GM23248 (cell line): ENCODE results near the gene STK40. TPM values are rescaled to one million over a fixed set of nuclear protein-coding genes. Genes with fewer than 3 reads are reported as not detected.
A peak's percentile ranks its signal among the peaks of the same experiment; 100 is the strongest.

Source experiments
- DNase-seq: peaks from one replicate; pipeline ENCODE4 v3.0.0-alpha.2; 2015
- H2AFZ ChIP-seq: fragments of 200-600 bp; sonication (generic); 2 replicates; pipeline ENCODE4 v1.6.1; 2016; ENCODE audit warnings: antibody characterized with exemption
- H3F3A ChIP-seq: fragments of 200-600 bp; sonication (generic); 2 replicates; pipeline ENCODE4 v1.6.1; 2016; ENCODE audit warnings: mild to moderate bottlenecking, antibody characterized with exemption, mixed run types; ENCODE audit not compliant: insufficient read depth
- H3K27ac ChIP-seq: fragments of 200-600 bp; sonication (generic); 2 replicates; pipeline ENCODE4 v1.5.1; 2016; ENCODE audit warnings: mild to moderate bottlenecking
- H3K27me3 ChIP-seq: fragments of 200-600 bp; sonication (generic); replicated peaks from 2 replicates; pipeline ENCODE4 v1.6.1; 2016; ENCODE audit warnings: mild to moderate bottlenecking; ENCODE audit not compliant: insufficient read depth
- H3K36me3 ChIP-seq: fragments of 200-600 bp; sonication (generic); 2 replicates; pipeline ENCODE4 v1.6.1; 2016; ENCODE audit warnings: low read depth, mild to moderate bottlenecking
- H3K4me1 ChIP-seq: fragments of 200-600 bp; sonication (generic); 2 replicates; pipeline ENCODE4 v1.6.1; 2016; ENCODE audit warnings: mild to moderate bottlenecking; ENCODE audit not compliant: insufficient read depth
- H3K4me2 ChIP-seq: fragments of 200-600 bp; sonication (generic); one replicate; pipeline ENCODE4 v1.6.1; 2016; ENCODE audit warnings: mild to moderate bottlenecking; ENCODE audit not compliant: unreplicated experiment
- H3K4me3 ChIP-seq: fragments of 200-600 bp; sonication (generic); 2 replicates; pipeline ENCODE4 v1.5.1; 2016; ENCODE audit warnings: mild to moderate bottlenecking
- H3K79me2 ChIP-seq: fragments of 200-600 bp; sonication (generic); 2 replicates; pipeline ENCODE4 v1.6.1; 2016; ENCODE audit warnings: mild to moderate bottlenecking; ENCODE audit not compliant: insufficient read depth
- H3K9ac ChIP-seq: fragments of 200-600 bp; sonication (generic); 2 replicates; pipeline ENCODE4 v1.6.1; 2016; ENCODE audit warnings: mild to moderate bottlenecking
- H3K9me2 ChIP-seq: fragments of 200-600 bp; sonication (generic); 2 replicates; pipeline ENCODE4 v1.6.1; 2016; ENCODE audit warnings: mixed run types, mild to moderate bottlenecking, moderate library complexity; ENCODE audit not compliant: insufficient read depth
- H3K9me3 ChIP-seq: fragments of 200-600 bp; sonication (generic); one replicate; pipeline ENCODE4 v1.6.1; 2017; ENCODE audit warnings: low read depth
- H4K20me1 ChIP-seq: fragments of 200-600 bp; sonication (generic); 2 replicates; pipeline ENCODE4 v1.6.0; 2016; ENCODE audit not compliant: insufficient read depth
- EZH2 ChIP-seq: fragments of 200-600 bp; sonication (generic); IDR thresholded peaks from 2 replicates; pipeline ENCODE4 v1.6.1; 2018; ENCODE audit warnings: antibody characterized with exemption, mild to moderate bottlenecking; ENCODE audit not compliant: insufficient read depth, poor library complexity, severe bottlenecking
- EZH2phosphoT487 ChIP-seq: fragments of 200-600 bp; sonication (generic); IDR thresholded peaks from 2 replicates; pipeline ENCODE4 v1.6.1; 2018; ENCODE audit warnings: antibody characterized with exemption, moderate library complexity, mild to moderate bottlenecking, low read depth; ENCODE audit not compliant: insufficient read depth
- WGBS, 2 experiments: methylation state at CpG; one replicate each; pipeline ENCODE4 v1.1.6; 2015 to 2017; ENCODE audit warnings: low lambda C conversion rate in 2 of 2, low coverage in 1 of 2; ENCODE audit errors: missing lambda C conversion rate in 2 of 2; 5-methylcytosine and 5-hydroxymethylcytosine counted together
- in situ Hi-C: fragments of 300-500 bp; cut with MboI; formaldehyde crosslinking; loops from 2 replicates; pipeline ENCODE4 v1.15.0; 2020
- polyA plus RNA-seq: library from polyadenylated mRNA; unstranded; fragments of >200 nt; fragmentation: Nextera tagmentation; extraction: Ambion mirVana; gene quantifications from 2 replicates; pipeline ENCODE4 v1.2.1, GENCODE V29; 2016
- total RNA-seq: library from RNA; depleted of rRNA; stranded (reverse); fragments of >200 nt; shearing (Covaris generic); gene quantifications from 2 replicates; pipeline ENCODE4 v1.2.3, GENCODE V29; 2014

Gene STK40
- total and polyA plus RNA-seq, 2 experiments from 2014 or later = 11.1 to 16.2 TPM

DNA sequence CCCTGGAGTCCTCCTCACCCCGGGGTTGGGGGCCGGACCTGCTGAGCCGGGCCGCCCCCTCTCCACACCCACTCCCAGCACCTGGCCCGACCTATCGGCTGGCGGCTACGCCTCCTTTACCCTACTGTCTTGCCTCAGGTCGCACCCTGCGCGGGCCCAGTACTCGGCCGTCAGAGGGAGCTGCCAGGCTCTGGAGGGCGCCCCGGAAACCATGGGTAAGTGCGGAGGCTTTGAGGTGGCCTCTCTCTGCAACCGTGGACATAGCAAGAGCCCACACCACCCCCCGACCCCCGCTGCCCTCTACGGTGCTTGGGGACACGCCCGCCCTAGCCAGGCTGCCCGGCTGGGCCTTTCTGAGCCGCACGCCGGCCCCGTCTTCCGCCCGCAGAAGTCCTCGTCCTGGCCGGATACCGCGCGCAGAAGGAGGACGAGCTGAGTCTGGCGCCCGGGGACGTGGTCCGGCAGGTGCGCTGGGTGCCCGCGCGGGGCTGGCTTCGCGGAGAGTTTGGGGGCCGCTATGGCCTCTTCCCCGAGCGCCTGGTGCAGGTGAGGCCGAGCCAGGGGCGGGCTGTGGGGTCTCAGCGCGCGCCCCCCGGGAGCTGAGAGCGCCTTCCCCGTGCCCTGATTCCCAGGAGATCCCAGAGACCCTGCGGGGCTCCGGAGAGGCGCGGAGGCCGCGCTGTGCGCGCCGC, 79.4 kb downstream of the STK40 start, which contains the start of gene SH3D21:
Gene SH3D21, plus strand, starts transcription at position 159 of the 692 bp plus-strand sequence. Its CDS starts 53 bp downstream, at position 212.
- in situ Hi-C loops = no loop called here
- H3K9me2 ChIP-seq = no peaks in the 10 kb centered on the region
- no peak for TF ChIP-seq EZH2phosphoT487
- no peak for TF ChIP-seq EZH2
- H3K4me2 ChIP-seq = peak within 1 kb of the TSS; percentile 84
- H3K9ac ChIP-seq = peak within 1 kb of the TSS; percentile 77
- WGBS, 2 experiments = 21% methylated on average over 54 to 59 of the region's 65 CpGs
- H3K4me1 ChIP-seq = peaks cover 5% of the 10 kb centered on the region; the same call in 1 of the 2 replicates
- H3K27me3 ChIP-seq = no peaks in the 10 kb centered on the region
- peak within 1 kb of the TSS; percentile 94 for H3K4me3 ChIP-seq
- H3K36me3 ChIP-seq = peaks cover 23% of the 10 kb centered on the region
- peaks cover 20% of the 10 kb centered on the region; the same call in 1 of the 2 replicates for H3F3A ChIP-seq
- H3K79me2 ChIP-seq = peaks cover 37% of the 10 kb centered on the region
- H3K9me3 ChIP-seq = no peaks in the 10 kb centered on the region
- H2AFZ ChIP-seq = peak within 1 kb of the TSS; percentile 78
- H4K20me1 ChIP-seq = no peaks in the 10 kb centered on the region
- peak within 1 kb of the TSS; percentile 16; the same call in 1 of the 2 replicates for H3K27ac ChIP-seq
- peak; percentile 65 for DNase-seq

DNA sequence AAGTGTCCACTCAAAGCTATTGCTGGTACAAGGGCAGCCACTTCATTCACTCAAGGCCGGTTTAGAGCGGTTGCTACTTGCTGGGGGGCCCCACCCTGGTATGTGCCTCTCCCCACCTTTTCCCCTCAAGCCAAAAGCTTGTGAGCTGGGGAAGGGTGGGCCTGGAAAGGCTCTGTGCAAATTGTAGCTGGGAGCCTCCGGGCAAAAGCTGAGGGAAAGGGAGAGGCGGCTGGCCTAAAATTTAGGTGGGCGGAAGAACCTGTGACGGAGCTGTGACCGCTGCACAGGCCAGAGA, 79.9 kb downstream of the STK40 start:
- TF ChIP-seq EZH2phosphoT487 = no peak
- Histone ChIP-seq H3K4me3 (no peak overlapping the region), H3K4me1 (peaks cover 5% of the 10 kb centered on the region; the same call in 1 of the 2 replicates), H3K27ac (no peak overlapping the region), H3K27me3 (no peaks in the 10 kb centered on the region), H3K36me3 (peaks cover 28% of the 10 kb centered on the region), H3K9me2 (no peaks in the 10 kb centered on the region), H3F3A (peaks cover 25% of the 10 kb centered on the region), H3K4me2 (no peak overlapping the region), H3K79me2 (peaks cover 41% of the 10 kb centered on the region), H3K9ac (no peak overlapping the region), H4K20me1 (no peaks in the 10 kb centered on the region), H2AFZ (no peak overlapping the region), H3K9me3 (no peaks in the 10 kb centered on the region)
- in situ Hi-C loops = no loop called here
- WGBS, 2 experiments = 88 to 92% methylated on average over 5 to 7 of the region's 7 CpGs
- DNase-seq = no peak

DNA sequence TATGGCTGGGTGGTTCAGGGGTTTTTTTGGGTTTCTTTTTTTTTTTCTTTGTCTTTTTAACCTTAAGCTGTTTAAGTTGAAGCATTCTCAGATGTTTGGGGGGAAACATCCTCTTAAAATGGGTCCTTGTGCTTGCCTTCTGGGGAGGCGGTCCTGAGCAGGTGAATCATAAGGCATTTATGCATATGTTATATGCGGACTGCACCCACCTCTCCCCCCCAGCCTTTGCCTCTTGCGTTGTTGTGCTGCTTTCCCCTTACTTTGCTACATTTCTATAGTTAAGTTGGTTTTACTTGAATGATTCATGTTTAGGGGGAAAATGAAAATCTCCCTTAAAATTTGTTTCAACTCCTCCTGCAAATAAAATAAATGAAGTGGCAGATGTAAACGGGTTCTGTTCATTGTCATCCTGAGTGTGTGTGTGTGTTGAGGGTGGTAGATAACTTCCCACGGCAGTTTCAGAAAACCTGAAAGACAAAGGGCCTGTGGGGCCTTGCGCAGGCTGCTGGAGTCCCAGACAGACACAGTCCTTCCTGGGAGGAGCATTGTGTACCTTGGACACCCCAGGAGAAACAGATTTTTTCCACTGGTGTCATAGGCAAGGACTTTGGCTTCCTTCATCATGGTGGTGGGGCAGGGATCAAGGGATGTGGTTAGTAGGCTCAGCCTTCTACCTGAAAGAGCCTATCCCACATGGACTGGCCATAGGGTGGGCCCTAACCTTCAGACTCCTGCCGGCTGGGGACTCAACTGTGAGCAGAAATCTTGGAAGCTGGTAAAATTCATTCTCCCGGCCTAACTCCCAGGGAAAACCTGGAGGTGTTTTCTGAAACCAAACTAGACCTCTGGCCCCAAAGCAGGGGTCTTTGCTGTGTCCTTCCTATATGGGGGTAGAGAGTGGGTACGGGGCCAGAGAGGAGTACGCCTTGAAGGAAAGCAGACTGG, 80.5 kb downstream of the STK40 start:
- 79 to 88% methylated on average over 9 to 10 of the region's 10 CpGs for WGBS, 2 experiments
- Histone ChIP-seq H4K20me1 (no peaks in the 10 kb centered on the region; the same call in 1 of the 2 replicates), H3K79me2 (peaks cover 45% of the 10 kb centered on the region), H3K4me2 (no peak overlapping the region), H3K36me3 (peaks cover 33% of the 10 kb centered on the region), H3K9me2 (no peaks in the 10 kb centered on the region), H3F3A (peaks cover 31% of the 10 kb centered on the region), H2AFZ (no peak overlapping the region), H3K9me3 (no peaks in the 10 kb centered on the region), H3K9ac (no peak overlapping the region), H3K4me1 (peaks cover 10% of the 10 kb centered on the region), H3K27ac (no peak overlapping the region), H3K27me3 (no peaks in the 10 kb centered on the region), H3K4me3 (no peak overlapping the region)
- TF ChIP-seq EZH2phosphoT487 = no peak
- TF ChIP-seq EZH2 = no peak
- in situ Hi-C loops = no loop called here
- peak; percentile 14 for DNase-seq

DNA sequence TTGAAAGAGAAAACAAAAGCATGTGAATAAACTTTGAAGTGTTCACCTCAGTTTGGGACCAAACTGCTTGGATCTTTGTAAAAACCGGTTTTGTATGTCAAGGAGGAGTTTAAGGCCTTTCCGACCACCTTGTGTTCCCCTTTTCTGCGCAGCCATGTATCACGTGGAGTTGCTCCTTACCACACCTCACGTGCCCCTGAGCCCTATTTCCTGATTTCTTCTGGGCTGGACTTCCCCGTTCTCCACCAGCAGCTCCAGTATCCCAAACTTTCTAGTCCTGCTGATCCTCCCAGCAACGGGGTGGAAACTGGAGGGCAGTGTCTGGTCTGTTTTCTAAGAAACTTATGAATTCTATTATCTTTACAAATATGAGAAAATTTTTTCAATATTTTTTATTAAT, 81.2 kb downstream of the STK40 start:
- Histone ChIP-seq H3K9me2 (no peaks in the 10 kb centered on the region), H3K9me3 (no peaks in the 10 kb centered on the region), H3K36me3 (peaks cover 34% of the 10 kb centered on the region), H3F3A (peaks cover 36% of the 10 kb centered on the region), H3K4me2 (no peak overlapping the region), H3K27me3 (no peaks in the 10 kb centered on the region), H3K79me2 (peaks cover 45% of the 10 kb centered on the region), H3K4me1 (peaks cover 16% of the 10 kb centered on the region), H2AFZ (no peak overlapping the region), H3K4me3 (no peak overlapping the region), H4K20me1 (no peaks in the 10 kb centered on the region; the same call in 1 of the 2 replicates), H3K27ac (no peak overlapping the region), H3K9ac (no peak overlapping the region)
- 80 to 83% methylated on average over 7 of the region's 7 CpGs for WGBS, 2 experiments
- in situ Hi-C loops = no loop called here
- no peak for DNase-seq
- TF ChIP-seq EZH2 (no peak), EZH2phosphoT487 (no peak)
